HG03097 (cell line): ENCODE measurements around the gene ZEB2.

ENCODE experiments used
- ATAC-seq: cut with Tn5 transposase; IDR thresholded peaks from one replicate; pipeline ENCODE4 v1.9.1; 2021; ENCODE audit not compliant: unreplicated experiment, low FRiP score

The ZEB2 gene

DNA sequence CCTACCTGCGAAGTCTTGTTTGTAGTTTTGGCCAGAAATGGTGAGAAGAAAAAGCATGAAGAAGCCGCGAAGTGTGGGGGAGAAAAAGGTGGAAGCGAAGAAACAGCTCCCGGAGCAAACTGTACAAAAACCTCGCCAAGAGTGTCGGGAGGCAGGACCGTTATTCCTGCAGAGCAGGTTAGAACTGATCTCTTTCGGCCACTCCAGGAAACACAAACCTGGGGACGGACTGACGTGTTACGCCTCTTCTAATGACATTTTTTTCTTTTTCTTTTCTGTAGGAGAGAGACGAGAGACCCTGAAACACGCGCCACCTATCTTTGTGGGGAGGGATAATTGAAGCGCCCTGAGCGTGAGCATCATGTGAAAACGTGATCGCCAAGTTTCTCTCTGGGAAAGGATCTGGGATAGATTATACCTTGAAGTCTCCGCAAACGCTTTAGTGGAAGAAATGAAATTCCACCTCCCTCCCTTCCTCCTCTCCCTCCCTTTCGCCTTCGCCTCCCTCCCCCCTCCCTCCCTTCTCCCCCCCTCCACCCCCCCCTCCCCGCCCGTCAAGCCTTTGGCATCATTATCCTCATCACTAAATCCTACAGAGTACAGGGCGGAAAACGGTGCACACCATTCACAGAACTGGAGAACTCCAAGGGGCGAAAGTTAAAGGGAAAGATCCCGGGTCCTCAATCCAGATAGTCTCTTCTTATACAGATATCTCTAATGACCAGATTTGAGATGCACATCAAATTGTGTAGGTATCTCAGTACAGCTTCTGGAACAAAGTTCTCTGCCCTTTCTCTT is at the start of gene ZEB2:
TSS of gene ZEB2 (minus strand) at position 186 of the 798 bp plus-strand sequence. CDS start 2,769 bp downstream, outside the sequence.
- no peak for ATAC-seq

DNA sequence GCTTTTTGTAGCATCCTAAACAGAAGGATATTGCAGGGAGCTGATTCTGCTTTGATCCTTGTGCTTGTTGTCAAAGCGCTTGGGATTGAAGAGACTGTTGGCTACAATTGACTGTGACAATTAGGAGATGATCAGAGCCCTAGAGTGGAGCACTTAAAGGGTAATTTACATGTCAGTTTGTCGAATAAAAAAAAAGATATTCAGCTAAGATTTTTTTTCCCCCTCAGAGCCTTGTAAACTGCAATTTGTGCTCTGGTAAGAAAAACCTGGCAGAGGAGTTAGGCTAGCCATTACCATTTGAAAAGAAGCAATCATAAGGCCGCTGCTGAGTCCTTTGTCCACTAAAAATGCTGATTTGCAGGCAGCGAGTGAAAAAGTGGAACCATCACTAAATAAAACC is 47.8 kb upstream of the ZEB2 start:
- no peak for ATAC-seq

DNA sequence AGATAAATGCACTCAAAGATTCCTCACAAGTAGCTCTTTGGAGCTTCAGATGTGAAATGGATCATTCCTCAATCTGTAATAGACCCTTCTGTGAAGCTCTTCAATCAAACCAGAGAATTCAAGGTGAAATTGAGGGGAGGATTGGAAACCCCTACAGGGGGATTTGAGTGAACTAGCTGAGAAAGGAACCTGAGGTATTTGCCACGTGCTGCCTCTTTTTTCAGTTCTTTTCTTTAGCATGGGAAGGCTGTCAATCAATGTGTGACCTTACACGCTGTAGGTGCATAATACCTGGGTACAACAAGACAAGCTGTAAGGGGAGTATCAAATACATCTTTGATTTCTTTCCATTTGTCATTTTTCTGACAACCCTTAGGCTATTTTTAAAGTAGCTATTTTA is 46.5 kb upstream of the ZEB2 start:
- no peak for ATAC-seq

DNA sequence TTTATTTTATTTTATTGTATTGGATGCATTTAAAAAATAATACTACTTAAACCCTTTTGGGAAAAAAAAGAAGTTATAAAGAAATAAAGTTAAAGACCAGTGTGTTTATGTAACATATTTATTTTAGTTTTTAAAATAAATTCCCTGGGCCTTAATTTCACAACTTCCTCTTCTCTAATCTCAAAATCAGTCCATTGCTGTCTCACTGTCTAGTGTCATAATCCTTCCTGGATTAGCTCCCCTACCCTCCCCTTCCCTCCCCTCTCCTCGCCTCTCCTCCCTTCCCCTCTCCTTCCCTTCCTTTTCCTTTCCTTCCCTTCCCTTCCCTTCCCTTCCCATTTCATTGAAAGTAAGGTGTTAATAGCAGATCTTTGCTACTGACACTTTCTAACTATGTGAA is 40.3 kb upstream of the ZEB2 start:
- ATAC-seq: no peak

DNA sequence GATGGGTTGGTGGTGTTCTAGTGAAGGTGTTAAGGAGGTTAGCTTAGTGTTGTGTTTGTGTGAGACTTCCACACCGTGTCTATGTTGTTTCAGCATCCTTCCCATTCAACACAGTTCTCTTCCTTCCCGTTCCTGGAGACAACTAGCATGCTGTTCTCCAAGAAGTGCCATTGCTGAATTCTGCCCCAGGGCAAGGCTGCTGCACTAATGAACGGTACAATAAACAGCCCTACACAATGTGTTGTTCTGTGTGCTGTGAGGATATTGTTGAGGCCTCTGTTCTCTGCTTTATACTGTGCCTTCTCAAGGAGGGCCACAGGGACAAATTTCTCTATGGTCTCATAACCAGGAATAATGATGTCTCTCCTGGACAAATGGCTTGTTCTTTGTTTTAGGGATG is 39.8 kb upstream of the ZEB2 start:
- ATAC-seq: no peak

DNA sequence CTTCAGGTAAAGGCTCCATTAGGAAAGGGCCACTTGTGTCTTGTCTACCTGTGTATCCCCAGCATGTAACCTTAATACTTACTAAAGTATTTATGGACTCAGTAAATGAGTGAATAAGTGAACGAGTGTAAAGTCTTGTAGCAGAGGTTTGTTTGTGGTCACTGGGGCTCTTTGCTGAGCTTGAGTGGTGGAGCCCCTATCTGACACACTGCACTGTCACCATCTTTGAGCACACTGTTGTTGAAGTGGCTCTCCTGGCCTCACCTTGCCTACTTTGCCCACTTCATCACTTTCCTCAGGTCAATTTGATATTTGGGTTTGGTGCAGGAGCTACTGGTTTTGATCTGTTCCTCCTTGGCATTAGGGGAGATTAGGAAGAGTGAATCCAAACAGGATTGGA is 39.3 kb upstream of the ZEB2 start:
- no peak for ATAC-seq

DNA sequence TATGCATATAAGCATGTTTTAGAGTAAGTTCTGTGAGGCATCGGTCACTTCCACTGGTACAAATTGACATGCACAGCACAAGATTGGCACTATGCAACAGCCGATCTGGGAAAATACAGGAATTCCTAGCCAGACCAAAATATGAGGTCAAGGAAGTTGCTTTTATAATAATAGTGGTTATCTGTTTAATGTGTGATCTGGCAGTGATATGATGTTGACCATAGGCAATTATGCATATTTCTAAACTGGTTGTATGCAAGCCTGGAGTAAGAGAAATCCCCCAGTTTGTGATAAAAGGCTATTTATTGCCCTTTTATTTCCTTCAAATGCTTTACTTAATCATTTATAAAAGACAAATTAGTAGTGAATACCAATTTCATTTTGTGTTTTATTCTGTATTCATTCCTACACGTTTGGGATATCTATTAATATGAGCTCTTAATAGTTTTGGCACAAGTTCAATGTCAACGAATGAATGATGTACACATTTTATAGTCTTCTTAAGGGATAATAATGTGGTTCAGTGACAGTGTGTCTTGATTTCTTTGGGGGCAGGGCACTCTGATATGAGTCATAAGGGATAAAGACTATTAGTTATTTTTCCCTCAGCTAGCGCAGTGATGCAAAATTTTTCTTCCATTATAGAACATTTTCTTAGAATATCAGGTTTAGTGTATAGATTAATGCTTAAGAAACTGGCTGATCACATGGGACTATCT is 34.7 kb upstream of the ZEB2 start:
- no peak for ATAC-seq

DNA sequence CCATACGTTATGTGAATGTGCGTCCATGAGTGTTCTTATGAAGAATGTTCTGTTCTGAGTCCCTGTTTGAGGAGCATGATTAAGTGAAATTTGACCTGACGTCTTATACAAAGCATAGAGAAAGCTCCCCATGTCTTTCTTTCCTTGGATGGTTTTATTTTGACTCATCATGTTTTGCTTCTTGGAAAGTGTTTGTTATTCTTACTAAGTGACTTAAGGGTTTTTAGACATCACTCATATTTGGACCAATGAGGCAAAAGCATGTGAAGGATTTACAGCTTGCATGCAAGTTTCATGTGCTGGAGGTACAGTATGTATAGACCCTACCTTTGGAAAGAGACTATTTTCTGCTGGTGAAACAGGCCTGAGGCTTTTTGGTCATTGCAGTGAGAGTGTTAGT is 33.5 kb upstream of the ZEB2 start:
- ATAC-seq: no peak

DNA sequence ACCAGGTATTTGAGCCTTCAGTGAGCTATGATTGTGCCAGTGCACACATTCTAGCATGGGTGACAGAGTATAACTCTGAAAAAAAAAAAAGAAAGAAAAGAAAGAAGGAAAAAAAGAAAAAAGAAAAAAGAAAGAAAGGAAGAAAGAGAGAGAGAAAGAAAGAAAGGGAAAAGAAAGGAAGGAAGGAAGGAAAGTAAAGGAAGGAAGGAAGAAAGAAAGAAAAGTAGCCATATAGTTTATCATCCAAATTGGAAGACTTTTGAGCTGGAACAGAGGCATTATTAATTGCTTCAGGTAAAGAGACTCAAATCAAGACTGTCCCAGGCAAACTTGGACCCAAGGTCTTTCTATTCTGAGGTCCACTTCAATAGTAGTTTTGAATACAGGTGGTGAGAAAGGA is 32.9 kb upstream of the ZEB2 start:
- ATAC-seq: no peak

DNA sequence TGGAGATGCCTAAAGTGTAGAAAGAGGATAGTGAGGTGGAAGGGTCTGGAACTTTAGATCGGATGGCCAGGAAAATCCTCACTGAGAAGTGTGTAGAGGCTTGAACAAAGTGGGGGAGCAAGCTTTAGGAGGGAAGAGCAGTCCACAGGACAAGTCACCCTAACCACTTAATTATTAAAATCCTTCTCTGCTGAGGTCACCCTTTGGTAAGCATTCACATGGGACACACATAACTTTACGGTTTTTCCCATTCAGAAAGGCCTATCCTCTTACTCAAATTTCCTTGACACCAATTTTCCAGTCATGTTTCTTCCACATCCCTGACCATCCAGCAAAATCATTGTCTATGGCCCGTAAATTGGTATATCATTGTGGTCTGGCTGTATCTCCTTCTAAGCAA is 31.0 kb upstream of the ZEB2 start:
- ATAC-seq: no peak

DNA sequence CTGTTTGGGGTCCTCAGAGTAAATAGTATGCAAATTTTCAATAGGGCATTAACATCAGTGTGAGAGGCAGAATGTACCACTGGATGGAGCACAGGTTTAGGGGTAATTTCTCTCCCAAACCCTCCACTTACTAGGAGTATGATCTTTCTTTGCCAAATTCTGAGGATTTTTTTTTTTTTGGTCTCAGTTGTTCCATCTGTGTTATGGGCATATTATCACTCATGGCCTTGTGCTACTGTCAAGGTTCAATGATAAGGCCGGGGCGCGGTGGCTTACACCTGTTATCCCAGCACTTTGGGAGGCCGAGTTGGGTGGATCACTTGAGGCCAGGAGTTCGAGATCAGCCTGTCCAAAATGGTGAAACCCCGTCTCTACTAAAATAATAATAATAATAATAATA is 30.2 kb upstream of the ZEB2 start:
- ATAC-seq: no peak

DNA sequence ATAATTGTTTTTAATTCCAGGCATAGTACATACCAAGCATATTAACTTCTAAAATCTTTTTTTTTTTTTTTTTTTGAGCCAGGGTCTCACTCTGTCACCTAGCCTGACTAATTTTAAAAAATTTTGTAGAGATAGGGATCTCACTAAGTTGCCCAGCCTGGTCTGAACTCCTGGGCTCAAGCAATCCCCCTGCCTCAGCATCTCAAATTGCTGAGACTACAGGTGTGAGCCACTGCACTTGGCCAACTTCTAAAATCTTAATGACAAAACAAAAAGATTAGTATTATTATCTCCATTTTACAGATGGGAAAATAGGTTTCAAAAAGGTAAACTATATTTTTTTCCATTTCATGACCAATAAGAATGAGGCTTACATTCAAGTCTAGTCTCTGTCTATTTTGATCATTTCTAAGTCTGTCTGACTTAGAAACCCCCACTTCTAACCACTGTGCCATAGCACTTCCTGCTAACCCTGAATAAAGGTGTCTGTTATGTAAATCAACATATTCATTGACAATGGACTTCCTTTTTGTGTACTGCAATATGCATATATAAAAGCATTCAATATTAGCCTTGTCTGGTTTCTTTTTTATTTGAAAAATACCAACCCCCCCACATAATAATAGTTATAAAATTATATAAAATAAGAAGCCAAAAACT is 28.7 kb upstream of the ZEB2 start:
- no peak for ATAC-seq

DNA sequence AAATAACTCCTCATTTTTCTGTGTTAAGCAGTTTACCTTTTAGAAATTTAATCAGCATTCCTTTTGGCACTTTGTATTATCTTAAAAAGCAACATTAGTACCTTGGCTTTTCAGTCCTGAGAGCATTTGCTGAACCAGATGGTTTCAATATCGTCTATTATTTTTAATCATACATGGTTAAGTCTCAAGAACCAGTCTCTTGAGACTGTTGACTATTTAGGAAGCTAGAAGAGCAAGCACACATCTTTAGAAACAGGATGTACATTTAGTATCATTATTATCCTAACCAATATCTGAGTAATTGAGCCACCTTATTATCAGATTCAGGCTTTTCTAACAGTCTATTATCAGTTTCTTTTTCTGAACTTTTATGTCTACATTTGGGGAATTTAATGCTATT is 28.2 kb upstream of the ZEB2 start:
- ATAC-seq: no peak

DNA sequence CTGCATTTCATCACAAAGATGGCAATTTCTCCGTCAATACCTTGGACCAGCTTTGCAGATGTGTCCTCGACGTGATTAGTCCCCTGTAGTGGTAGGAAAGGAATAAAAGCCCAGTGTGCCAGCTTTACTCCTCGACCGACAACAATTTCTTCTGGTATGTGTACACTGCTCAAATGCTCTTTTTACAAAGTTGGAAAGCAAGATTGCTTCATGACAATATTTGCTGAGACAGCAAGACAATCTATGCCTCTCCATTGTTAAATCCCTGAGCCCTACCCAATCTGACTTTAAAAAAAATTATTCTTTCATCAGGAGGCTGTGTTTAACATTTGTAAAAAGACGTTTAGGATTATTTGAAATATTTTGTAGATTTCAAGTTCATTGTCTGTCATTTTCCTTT is 27.6 kb upstream of the ZEB2 start:
- ATAC-seq: no peak

DNA sequence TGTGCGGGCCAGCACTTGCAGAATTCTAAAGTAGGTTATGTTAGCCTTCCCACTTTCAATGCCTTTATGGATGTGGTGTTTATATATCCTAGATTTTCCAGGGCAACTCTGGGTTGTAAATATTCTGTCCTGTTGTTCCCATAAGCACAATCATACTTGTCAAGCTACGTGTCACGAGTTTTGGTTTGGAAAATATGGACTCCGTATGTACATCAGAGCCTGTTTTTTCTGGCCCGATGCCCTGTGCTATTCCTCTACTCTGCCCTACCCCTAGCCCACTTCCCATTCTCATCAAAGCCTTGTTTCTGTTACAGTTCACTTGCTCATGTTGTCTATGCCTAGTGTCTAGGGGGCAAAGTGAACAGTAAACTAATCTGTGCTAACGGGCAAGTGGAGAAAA is 27.0 kb upstream of the ZEB2 start:
- ATAC-seq: no peak

DNA sequence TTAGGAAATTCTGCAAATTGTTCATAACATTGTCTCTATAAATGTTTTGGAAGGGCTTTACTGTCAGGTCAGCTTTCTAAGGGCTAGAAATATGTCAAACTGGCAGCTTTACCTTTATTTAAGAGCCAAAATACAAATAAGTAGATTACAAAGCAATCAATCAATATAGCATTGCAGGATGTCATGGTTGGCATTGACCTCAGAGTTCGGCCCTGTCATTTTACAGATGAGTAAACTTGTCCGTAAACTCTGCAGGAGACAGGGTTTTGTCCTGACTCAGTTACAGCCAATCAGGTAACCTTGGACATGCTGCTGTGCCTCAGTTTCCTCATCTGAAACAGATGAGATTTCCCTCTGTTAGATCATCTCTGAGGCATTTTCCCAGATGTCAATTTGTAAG is 25.9 kb upstream of the ZEB2 start:
- no peak for ATAC-seq

DNA sequence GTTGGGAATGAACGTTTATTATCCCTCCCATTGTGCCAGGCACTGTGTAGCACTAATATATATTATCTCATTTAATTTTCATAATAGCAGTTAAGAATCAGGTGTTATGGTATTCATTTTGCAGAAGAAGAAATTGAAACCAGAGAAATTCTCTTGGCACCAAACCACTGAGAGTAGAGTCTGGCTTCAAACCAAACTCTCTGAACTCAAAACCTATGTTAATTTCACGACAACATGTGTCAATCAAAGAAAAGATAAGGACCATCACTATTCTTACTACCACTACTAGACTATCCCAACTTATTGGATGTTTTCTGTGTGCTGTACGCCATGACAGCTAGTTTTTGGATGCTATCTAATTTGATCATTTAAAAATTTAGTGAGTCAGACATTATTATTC is 24.1 kb upstream of the ZEB2 start:
- no peak for ATAC-seq

DNA sequence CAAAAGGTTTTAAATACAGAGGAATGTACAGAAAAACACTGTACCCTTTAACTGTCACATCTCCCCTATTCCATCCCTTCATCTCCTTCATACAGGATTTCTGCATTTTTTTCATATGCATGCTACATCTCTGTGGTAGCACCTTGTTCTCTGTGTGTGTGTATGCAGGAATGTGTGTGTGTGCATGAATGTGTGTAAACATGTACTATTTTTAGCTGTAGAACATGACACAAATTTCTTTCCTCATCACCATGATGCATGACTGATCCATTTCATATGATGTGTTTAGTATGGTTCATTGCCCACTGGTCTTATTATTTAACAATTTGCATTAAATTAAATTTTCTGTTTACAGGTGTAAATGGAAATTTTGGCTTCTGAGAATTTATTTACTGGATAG is 21.5 kb upstream of the ZEB2 start:
- ATAC-seq: no peak

DNA sequence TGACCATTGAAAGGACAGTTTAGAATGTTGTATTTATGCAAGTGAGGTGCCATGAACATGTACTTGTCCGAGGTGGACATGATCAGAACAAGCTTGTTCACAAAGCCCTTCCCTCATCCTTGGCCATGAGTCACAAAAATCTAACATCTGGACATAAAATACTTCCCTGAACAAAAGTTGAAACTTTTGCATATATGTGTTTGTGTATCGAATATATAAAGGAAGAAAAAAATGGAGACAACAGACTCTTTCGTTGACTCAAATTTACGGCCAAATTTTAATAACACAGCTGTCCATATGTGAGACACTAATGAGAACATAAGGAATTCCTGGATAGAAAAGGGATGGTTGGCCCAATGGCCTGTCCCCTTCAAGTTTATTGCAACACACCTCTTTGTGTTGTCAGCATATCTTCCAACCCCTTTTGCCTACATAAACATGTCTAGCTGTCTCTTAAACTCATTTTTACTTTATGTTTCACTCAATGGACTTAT is 19.4 kb upstream of the ZEB2 start:
- ATAC-seq: no peak

DNA sequence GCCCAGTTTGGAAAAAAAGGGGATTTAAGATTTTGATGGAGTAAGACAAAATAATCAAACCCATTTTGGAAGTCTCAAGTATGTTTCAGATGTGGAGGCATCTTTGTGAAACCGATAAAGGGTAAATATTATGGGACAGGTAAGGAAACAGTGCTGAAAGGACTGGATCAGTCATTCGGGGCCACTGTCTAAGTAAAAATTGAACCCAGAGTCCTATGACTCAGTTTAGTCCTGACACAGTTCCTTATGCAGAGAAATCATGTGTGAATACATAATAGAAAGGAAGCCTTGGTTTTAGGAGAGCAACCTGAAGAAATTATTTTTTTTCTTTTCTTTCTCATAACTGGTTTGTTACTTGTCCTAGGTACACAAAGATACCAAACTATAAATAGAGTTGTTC is 15.4 kb upstream of the ZEB2 start:
- ATAC-seq: no peak

DNA sequence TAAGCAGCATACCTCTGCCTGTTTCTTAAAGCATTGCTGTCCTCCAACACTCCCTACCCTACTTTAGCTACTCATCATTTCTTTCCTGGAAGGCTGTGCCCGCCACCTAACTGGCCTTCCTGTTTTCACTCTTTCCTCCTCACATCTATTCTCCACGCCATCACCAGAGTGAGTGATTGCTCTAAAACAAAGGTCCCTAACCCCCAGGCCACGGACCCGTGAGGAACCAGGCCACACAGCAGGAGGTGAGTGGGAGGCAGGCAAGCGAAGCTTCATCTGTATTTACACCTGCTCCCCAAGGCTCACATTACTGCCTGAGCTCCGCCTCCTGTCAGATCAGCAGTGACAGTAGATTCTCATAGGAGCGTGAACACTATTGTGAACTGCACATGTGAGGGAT is 13.3 kb upstream of the ZEB2 start:
- ATAC-seq: no peak

DNA sequence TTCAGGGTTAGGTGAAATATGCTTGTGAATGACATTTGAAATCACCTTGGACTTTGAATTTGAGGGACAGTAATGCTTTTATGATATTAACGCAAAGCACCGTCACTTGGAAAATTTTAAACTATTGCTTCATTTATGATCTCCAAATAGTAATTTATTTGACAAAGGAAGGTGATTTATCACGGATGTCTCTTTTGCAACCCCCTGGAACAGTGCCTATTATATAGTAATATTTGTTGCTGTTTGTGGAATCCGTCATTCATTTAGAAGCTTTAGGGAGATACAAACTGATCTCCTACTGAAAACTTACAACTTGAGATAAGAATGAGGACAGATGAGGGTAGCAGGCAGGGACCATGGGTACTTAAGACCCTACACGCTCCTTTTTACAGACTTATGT is 10.7 kb upstream of the ZEB2 start:
- ATAC-seq: no peak
